Activated T-helper 1 cell treated with anti-CD3 and anti-CD28 coated beads, Interleukin-12 subunit alpha, Interleukin-12 subunit beta, Interleukin-2, Interleukin-4 antibody, amounts not matched to agents 30 ng/mL and 10 ng/mL and 1 ng/mL, durations not matched to agents 14 hours and 24 hours and 36 hours (primary cell): ENCODE measurements around the gene POLN. TPM values are rescaled to one million over a fixed set of nuclear protein-coding genes. Genes with fewer than 3 reads are reported as not detected.

Experiments
- DNase-seq: peaks from one replicate; pipeline ENCODE4 v3.0.0; 2021; ENCODE audit warnings: low spot score
- H3K27ac Mint-ChIP-seq: one replicate; pipeline ENCODE4 v1.8.0; 2021; ENCODE audit warnings: mild to moderate bottlenecking, mixed read lengths
- H3K27me3 Mint-ChIP-seq: one replicate; pipeline ENCODE4 v1.8.0; 2022; ENCODE audit warnings: mild to moderate bottlenecking, moderate library complexity, mixed read lengths; ENCODE audit not compliant: insufficient read depth
- H3K36me3 Mint-ChIP-seq: one replicate; pipeline ENCODE4 v1.8.0; 2021; ENCODE audit warnings: low read depth, mixed read lengths
- H3K4me1 Mint-ChIP-seq: one replicate; pipeline ENCODE4 v1.8.0; 2021; ENCODE audit warnings: low read depth, mixed read lengths
- H3K4me3 Mint-ChIP-seq: one replicate; pipeline ENCODE4 v1.8.0; 2021; ENCODE audit warnings: mild to moderate bottlenecking, moderate library complexity, mixed read lengths
- H3K9me3 Mint-ChIP-seq: one replicate; pipeline ENCODE4 v1.8.0; 2021; ENCODE audit warnings: mixed read lengths
- intact Hi-C: fragments of 100-400 bp; cut with micrococcal nuclease; formaldehyde crosslinking; loops from one replicate; pipeline ENCODE4 v1.15.1; 2024
- total RNA-seq: library from RNA; stranded (reverse); gene quantifications from 2 replicates; pipeline ENCODE4 v1.2.3, GENCODE V29; 2022

Gene POLN
- total RNA-seq, 1 donor from 2014 or later: 3.5 TPM

DNA sequence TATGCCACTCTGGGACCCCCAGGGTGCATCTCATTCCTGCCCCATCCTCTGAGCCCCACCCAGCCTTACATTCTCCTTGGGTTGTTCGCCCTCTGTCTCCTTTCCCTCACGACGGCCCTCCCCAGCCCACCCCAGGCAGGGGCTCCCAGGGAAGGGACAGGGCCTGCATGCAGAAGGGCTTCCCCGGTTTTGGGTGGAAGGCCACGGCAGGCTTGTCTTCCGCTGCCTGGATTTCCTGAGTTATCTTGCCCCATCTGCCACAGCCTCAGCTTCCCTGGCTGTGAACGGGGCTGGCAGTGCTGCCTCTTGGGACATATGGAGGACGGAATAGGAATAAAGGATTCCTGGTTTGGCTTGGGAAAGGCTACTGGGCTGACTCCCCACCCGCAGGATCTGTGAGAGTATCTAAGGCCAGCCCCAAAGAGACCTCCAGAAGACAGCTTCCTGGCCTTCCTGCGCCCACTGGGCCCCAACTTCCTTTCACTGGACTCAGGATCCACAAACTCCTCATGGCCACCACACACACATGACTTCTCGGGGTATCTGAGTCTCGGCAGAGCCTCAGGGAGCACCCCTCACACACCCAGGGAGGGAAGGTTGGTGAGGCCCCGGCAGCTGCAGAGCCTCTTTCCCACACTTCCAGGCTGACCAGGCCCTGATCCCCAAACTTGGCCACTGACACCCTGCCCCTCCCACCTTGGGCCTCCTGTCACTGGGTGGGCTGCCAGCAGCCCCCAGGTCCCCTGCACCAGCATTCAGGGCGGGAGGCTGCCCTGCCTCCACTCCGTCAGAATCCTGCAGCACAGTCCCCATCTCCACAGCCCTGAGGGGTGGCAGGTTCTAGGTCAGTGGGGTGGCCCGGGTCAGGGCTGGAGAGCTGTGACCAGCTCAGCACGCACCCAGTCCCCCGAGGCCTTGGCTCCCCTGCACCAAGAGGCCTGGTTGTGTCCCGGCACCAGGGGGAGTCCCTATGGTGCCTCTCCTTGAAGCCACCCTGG lies 23.5 kb upstream of the POLN start:
- peak overlapping the region; percentile 33 for H3K4me3 Mint-ChIP-seq
- DNase-seq: no peak
- intact Hi-C loops: loop anchor here (10.0 kb wide), 1 partner anchor 669 kb away; no protein-coding TSS in a partner anchor
- H3K27me3 Mint-ChIP-seq: no peaks in the 10 kb centered on the region
- H3K36me3 Mint-ChIP-seq: no peaks in the 10 kb centered on the region
- H3K9me3 Mint-ChIP-seq: no peaks in the 10 kb centered on the region
- H3K4me1 Mint-ChIP-seq: no peaks in the 10 kb centered on the region
- no peak overlapping the region for H3K27ac Mint-ChIP-seq

DNA sequence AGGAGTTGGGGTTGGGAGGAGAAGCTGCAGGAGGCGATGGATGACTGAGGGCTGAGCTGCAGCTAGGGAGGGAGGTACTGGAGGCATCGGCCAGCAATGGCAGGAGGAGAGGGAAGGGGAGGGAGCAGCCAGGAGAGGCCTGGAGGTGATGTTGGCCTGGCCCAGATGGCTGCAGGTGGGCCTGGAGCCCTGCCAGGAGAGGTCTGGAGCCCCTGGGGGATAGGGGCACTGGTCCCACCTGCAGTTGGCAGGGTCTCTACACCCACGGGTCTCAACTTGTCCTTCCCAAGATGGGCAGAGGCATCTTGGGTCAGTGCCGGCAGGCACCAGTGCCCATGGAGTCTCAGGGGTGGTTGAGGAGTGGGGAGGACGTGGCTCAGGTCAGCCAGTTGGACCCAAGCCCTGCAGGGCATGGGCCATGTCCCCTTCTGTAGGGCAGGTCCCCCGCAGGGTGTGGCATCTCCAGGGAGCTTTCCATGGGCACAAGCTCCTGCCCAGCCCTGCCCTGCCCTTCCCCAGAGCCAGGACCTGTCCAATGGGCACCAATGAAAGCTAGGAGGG lies 22.6 kb upstream of the POLN start:
- H3K4me1 Mint-ChIP-seq: no peaks in the 10 kb centered on the region
- no peak for DNase-seq
- no peaks in the 10 kb centered on the region for H3K9me3 Mint-ChIP-seq
- H3K36me3 Mint-ChIP-seq: no peaks in the 10 kb centered on the region
- H3K4me3 Mint-ChIP-seq: no peak overlapping the region
- no peak overlapping the region for H3K27ac Mint-ChIP-seq
- no peaks in the 10 kb centered on the region for H3K27me3 Mint-ChIP-seq
- intact Hi-C loops: loop anchor here (10.0 kb wide), 1 partner anchor 670 kb away; no protein-coding TSS in a partner anchor

DNA sequence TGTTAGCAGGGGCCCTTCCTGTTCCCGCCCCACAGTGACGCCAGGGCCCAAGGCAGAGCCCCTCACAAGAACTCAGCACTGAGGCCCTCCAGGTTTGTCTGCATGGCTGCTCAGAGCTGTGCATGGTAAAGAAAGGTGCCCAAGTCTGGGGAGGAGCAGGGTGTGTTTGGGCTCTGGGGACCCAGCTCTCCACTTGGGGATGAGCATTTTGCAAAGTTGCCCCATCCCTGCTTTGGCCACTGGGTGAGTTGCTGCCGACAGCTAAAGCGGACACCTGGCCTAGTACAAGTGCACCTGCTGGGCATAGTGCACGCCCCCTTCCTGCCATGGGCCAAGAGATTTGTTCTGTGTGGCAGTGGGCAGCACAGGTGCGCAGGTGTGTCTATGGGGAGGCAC lies 22.0 kb upstream of the POLN start:
- Mint-ChIP-seq H3K4me1 (no peaks in the 10 kb centered on the region), H3K36me3 (no peaks in the 10 kb centered on the region), H3K27ac (no peak overlapping the region), H3K4me3 (peak overlapping the region; percentile 72), H3K9me3 (no peaks in the 10 kb centered on the region), H3K27me3 (no peaks in the 10 kb centered on the region)
- DNase-seq: no peak
- intact Hi-C loops: loop anchor here (2.0 to 10.0 kb wide), 4 partner anchors 19 to 671 kb away; partner anchors contain the start of genes NSD2 and SLBP

DNA sequence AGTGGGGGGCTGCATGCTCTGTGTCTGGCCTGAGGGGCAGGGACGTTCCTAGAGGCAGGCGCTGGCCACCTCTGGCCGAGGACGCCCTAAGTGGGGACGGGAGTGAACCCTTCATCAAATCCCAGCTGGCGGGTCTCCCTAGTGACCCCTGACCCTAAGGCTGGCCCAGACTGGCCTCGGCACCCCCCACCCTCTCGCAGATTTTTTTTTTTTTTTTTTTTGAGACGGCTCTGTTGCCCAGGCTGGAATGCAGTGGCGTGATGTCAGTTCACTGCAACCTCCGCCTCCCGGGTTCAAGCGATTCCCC lies 21.0 kb upstream of the POLN start:
- H3K27me3 Mint-ChIP-seq: no peaks in the 10 kb centered on the region

DNA sequence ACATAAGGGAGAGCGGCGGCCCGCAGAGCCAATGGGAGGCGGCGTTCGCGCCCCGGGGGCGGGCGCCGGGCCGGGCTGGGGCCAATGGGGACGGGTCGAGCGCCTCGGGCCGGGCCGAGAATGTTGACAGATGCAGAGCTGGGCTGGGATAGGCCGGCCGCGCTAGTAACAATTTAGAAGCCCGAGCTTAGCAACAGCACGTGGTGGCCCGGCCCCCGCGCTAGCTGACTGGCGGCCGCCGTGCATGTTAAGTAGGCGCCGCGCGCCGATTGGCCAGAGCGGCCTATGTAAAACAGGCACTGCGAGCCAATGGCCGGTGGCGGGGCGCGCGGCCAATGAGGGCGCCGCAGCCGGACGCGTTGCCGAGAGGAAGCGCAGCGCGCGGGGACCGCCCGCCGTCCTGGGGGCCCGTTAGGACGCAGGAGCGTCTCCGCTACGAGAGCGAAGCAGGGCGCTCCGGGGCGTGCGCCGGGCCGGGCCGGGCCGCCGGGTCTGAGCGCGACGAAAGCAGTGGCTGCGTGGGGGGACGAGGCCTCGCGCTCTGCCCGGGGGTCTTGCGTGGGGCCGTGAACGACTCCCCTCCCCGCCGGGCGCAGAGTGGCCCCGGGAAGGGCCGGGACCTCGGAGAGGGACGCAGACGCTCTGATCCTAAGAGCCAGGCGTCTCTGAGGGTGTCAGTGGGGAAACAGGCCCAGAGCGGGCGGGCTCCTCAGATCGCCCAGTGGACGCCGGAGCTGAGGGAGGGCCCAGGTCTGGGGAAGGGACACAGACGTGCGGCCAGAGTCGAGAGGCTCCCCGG lies 20.4 kb upstream of the POLN start:
- no peaks in the 10 kb centered on the region for H3K9me3 Mint-ChIP-seq
- H3K4me1 Mint-ChIP-seq: no peaks in the 10 kb centered on the region
- no peaks in the 10 kb centered on the region for H3K27me3 Mint-ChIP-seq
- no peaks in the 10 kb centered on the region for H3K36me3 Mint-ChIP-seq
- peak; percentile 98 for DNase-seq
- H3K27ac Mint-ChIP-seq: peak overlapping the region; percentile 67
- peak overlapping the region; percentile 72 for H3K4me3 Mint-ChIP-seq
- intact Hi-C loops: loop anchor here (1.0 to 10.0 kb wide), 14 partner anchors 20 to 701 kb away; partner anchors contain the start of genes CFAP99, FAM193A, GRK4 and HAUS3

More for the DNA sequence above, 21.0 kb upstream of the POLN start:
- no peaks in the 10 kb centered on the region for H3K36me3 Mint-ChIP-seq
- H3K4me3 Mint-ChIP-seq: peak overlapping the region; percentile 72
- no peaks in the 10 kb centered on the region for H3K4me1 Mint-ChIP-seq
- DNase-seq: no peak
- H3K9me3 Mint-ChIP-seq: no peaks in the 10 kb centered on the region
- H3K27ac Mint-ChIP-seq: no peak overlapping the region
- intact Hi-C loops: loop anchor here (1.0 to 10.0 kb wide), 14 partner anchors 20 to 700 kb away; partner anchors contain the start of genes CFAP99, FAM193A, GRK4 and HAUS3

DNA sequence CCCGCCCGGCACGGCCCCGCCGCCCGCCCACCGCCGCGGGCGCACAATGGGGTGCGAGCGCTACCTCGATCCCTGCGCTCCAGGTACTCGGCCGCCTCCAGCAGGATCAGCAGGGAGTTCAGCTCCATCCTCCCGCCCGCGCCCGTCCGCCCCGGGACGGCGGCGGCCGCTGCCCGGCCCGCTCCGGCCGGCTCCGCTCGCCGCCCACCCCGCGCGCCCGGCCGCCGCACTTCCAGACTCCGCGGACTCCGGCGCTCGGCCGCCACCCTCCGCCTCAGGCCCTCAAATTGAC lies 19.9 kb upstream of the POLN start, which contains the start of gene MXD4:
TSS of gene MXD4 (minus strand) at position 257 of the 292 bp plus-strand sequence. CDS start at position 128, 129 bp downstream.
- H3K36me3 Mint-ChIP-seq: no peaks in the 10 kb centered on the region
- intact Hi-C loops: loop anchor here (1.0 to 10.0 kb wide), 14 partner anchors 19 to 702 kb away; partner anchors contain the start of genes CFAP99, FAM193A, GRK4 and HAUS3
- no peaks in the 10 kb centered on the region for H3K27me3 Mint-ChIP-seq
- peak within 1 kb of the TSS; percentile 72 for H3K4me3 Mint-ChIP-seq
- no peaks in the 10 kb centered on the region for H3K9me3 Mint-ChIP-seq
- DNase-seq: no peak
- peak within 1 kb of the TSS; percentile 67 for H3K27ac Mint-ChIP-seq
- no peaks in the 10 kb centered on the region for H3K4me1 Mint-ChIP-seq

DNA sequence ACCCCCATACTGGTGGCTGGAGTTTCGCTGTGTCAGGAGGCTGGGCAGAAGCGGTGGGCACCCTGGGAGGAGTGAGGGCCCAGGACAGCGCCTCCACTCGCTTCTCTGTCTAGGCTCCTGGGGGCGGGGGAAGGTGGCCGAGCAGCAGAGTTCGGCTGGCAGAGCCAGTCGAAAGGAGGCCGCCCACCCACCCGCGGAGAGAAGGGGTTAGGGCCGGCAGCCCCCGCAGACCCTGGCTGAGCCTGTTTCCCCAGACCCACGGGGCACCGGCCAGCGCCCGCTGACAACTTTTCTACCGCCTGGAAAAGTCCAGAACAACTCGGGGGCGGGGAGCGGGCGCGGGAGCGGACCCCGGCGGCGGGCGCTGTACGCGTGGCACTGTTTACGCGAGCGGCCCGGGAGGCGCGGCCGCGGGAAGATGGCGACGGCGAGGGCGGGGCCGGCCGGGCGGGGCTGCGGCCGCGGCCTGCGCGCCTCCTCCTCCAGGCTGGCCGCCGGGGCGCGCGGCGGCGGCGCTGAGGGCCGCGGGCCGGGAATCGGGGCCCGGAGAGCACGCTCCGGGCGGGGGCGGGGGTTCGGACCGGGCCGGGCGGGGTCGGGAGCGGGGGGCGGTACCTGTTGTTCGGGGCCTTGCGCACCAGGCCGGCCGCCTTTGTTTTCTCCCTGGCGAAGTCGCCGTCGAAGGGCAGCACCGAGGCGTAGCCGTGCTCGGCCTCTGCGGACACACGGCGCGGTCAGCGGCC lies 19.4 kb upstream of the POLN start:
- intact Hi-C loops: loop anchor here (10.0 kb wide), 1 partner anchor 674 kb away; no protein-coding TSS in a partner anchor
- no peaks in the 10 kb centered on the region for H3K36me3 Mint-ChIP-seq
- no peaks in the 10 kb centered on the region for H3K9me3 Mint-ChIP-seq
- no peaks in the 10 kb centered on the region for H3K27me3 Mint-ChIP-seq
- H3K4me1 Mint-ChIP-seq: no peaks in the 10 kb centered on the region
- peak overlapping the region; percentile 65 for H3K4me3 Mint-ChIP-seq
- no peak overlapping the region for H3K27ac Mint-ChIP-seq
- DNase-seq: peak; percentile 71

DNA sequence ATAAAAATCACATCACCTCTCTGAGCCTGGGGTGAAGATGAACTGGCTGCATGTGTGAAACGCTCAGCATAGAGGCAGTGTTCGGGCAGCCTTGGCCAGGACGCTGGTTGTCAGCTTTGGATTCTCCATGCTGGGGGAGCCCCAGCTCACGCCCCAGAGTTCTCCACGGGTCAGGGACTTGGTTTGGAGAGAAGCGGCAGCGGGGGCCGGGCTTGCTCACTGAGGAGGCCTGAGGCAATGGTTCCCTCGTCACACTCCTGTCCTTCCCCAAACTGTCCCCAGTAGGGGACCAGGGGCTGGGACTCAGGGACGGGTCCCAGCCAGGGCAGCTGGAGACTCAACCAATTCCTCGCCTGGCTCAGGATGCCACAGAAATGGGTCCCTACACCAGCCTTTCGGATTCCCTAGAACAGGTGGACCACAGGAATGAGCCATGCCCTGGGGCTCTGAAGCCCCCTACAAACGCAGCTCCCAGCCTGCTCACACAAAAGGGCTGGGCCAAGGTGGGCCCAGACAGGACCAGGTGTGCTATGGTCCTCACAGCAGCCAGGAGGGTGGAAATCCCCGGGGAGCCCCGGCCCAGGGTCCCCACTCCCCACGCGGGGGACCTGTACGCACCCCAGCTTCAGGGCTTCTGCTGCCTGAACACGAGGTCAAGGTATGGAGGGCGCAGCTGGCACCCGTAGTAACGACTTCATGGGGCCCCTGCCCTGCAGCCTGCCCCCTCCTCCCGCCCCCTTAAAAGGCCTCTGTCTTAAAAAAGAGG lies 18.6 kb upstream of the POLN start:
- peak overlapping the region; percentile 65 for H3K4me3 Mint-ChIP-seq
- H3K27me3 Mint-ChIP-seq: no peaks in the 10 kb centered on the region
- no peak overlapping the region for H3K27ac Mint-ChIP-seq
- no peaks in the 10 kb centered on the region for H3K36me3 Mint-ChIP-seq
- H3K4me1 Mint-ChIP-seq: no peaks in the 10 kb centered on the region
- no peaks in the 10 kb centered on the region for H3K9me3 Mint-ChIP-seq
- intact Hi-C loops: loop anchor here (10.0 kb wide), 1 partner anchor 674 kb away; no protein-coding TSS in a partner anchor
- DNase-seq: no peak

DNA sequence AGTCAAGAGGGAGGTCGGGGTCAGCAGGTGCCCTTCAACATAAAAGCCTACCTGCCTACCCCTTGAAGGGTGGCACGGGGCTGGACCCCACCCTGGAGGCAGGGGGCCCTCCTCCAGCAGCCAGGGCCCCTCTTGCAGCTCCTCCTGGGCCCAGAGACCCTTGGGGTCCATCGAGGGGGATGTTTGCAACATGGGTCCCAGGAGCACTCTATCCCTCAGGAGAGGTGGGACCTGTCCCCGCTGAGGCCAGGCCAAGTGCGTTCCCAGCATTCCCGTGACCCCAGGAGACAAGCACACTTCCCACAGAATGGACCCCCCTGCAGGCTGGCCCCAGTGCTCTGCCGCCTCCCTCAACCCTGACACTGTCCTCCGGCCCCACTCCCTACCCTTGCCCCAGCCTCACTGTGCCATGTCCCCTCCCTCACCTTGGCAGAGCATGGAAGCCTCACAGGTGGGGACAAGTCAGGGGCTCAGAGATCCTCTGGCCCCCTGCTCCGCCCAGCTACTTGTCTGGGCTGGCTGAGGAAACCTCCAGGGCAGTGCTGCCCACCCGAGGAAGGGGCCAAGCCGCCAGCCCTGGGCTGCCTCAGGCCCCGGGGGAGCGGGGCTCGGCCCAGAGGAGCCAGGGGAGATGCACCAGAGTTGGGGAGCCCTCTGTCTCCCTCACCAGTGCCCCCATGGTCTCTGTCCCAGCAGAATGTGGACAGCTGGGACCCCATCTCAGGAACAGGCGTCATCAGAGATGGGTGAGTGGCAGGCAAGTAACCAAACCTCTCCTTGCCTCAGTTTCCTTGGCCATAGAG lies 17.8 kb upstream of the POLN start:
- DNase-seq: no peak
- H3K4me1 Mint-ChIP-seq: no peaks in the 10 kb centered on the region
- intact Hi-C loops: loop anchor here (10.0 kb wide), 1 partner anchor 675 kb away; no protein-coding TSS in a partner anchor
- no peak overlapping the region for H3K4me3 Mint-ChIP-seq
- no peaks in the 10 kb centered on the region for H3K27me3 Mint-ChIP-seq
- H3K9me3 Mint-ChIP-seq: no peaks in the 10 kb centered on the region
- H3K27ac Mint-ChIP-seq: no peak overlapping the region
- no peaks in the 10 kb centered on the region for H3K36me3 Mint-ChIP-seq

DNA sequence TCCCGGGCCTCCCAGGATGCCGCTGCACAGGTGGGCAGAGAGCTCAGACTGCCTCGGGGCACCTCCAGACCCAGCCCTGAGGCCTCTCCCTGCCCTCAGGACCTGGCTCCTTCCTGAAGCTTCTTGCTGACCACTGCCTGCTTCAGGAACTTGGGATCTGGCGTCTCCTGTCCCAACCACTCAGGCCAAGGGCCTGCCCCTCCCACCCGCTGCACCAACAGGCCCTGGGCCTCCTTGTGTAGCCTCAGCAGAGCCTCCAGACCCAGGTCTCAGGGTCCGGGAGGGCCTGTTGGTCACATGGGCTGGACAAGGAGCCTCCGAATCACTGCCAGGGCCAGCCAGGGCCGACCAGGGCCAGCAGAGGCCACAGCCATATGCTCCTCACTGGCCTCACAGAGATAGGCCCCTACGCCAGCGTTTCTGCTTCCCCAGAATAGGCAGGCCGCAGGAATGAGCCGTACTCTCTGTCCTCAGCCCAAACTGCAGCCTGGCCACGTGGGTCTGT lies 17.2 kb upstream of the POLN start:
- intact Hi-C loops: no loop called here
- no peaks in the 10 kb centered on the region for H3K27me3 Mint-ChIP-seq

More for the DNA sequence above, 17.2 kb upstream of the POLN start:
- no peaks in the 10 kb centered on the region for H3K9me3 Mint-ChIP-seq
- H3K4me1 Mint-ChIP-seq: no peaks in the 10 kb centered on the region
- no peak overlapping the region for H3K4me3 Mint-ChIP-seq
- no peaks in the 10 kb centered on the region for H3K36me3 Mint-ChIP-seq
- DNase-seq: no peak
- no peak overlapping the region for H3K27ac Mint-ChIP-seq
